HG02884 (cell line): ENCODE results near the gene MYLK3.

Experiments
- ATAC-seq: cut with Tn5 transposase; IDR thresholded peaks from one replicate; pipeline ENCODE4 v1.9.1; 2021; ENCODE audit warnings: mild to moderate bottlenecking, moderate library complexity; ENCODE audit not compliant: unreplicated experiment

The MYLK3 gene

DNA sequence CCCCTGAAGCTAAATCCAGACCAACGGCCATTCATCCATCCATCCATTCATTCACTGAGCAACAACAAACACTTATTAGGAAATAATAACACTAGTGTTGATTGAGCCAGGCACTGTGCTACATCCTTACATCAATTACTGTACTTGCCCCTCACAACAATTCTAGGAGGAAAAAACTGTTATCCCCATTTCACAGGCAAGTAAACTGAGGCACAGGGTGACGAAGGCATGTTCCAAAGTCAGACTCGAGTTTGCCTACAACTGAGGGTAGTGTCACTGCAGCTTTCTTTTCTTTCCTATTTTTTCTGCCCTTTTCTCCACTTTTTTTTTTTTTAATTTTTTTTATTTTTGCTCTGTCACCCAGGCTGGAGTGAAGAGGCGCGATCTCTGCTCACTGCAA lies 11.2 kb upstream of the MYLK3 start:
- no peak for ATAC-seq

DNA sequence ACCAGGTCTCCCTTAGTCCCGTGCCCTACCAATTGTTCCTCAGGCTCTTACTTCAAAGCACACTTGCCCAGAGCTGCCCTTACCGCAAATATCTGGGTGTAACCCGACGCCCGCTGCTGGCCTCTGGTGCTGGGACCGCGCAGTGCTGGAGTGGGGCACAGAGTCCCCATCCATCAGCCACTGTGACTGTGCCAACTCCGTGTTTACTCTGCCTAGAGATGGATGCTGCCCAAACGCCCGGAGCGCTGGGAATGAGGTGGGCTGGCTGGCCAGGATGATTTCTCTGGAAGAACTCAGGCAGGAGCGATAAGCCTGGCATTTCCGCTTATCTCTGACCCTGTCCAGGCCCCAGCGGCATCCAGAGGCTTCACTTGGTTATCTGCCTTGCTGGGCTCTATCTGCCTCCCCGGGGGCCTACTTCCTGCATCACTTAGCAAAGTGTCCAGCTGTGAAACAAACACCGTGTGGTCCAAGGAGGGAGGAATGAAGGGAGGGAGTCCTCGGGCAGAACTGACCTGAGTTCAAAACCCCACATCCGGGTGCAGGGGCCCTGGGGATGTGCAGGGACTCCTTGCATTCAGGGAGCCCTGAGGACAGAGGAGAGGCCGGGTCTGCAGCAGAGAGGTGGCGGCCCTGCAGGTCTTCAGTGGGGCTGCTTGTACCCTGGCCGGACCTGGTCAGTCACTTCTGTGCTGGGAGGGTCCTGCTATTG lies 9.4 kb upstream of the MYLK3 start:
- ATAC-seq, result no peak

DNA sequence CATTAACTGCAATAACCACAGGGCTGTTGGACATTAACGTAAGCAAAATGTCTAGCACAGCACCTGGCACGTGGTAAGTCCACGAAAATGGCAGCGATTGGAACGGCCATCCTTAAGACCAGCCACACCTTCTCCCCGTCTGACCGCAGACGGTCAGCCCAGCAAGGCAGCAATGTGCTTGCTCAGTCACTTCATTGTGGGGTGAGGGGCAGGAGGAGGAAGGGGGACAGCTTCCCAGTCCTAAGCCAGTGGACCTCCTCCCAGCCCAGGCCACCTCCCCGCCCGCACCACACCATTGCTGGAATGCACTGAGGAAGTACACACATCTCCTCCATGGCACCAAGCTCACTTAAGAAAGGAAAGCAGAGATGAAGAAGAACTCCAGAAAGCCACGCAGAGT lies 8.6 kb upstream of the MYLK3 start:
- ATAC-seq, result no peak

DNA sequence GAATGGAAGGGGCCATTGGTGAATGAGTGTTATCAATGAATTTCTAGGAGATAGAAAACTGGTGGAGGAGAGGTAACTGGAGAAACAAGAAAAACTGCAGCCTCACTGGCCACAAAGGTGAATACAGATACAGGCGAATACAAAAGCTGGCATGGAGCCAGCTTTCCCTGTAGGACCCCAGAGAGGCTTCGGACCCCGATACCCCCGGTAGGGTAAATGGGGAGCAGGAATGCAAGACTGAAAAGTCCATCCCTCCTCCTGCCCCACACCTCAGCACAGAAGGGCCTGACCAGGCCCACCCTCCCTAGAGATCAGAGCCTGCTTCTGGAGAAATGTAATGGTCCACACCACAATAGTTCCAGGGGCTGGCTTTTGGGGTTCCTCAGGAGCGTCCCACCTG lies 4.9 kb upstream of the MYLK3 start:
- no peak for ATAC-seq

DNA sequence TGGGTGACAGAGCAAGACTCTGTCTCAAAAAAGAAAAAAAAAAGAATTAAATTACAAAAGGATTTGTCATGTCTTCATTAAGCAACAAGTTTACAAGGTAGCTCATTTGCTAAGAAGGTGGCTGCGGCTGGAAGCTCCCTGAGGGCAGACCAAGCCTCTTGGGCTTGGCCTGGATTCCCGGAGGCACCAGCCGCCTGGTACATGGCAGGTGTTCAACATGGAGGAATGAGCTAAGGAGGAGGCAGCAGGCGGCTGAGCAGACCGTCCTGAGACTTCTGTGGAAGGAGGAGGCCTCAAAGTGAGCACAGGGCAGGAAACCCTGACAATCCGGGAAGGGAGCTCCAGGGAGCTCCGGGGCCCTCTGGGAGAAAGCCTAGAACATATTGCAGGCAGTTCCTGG lies 3.2 kb upstream of the MYLK3 start:
- no peak for ATAC-seq

DNA sequence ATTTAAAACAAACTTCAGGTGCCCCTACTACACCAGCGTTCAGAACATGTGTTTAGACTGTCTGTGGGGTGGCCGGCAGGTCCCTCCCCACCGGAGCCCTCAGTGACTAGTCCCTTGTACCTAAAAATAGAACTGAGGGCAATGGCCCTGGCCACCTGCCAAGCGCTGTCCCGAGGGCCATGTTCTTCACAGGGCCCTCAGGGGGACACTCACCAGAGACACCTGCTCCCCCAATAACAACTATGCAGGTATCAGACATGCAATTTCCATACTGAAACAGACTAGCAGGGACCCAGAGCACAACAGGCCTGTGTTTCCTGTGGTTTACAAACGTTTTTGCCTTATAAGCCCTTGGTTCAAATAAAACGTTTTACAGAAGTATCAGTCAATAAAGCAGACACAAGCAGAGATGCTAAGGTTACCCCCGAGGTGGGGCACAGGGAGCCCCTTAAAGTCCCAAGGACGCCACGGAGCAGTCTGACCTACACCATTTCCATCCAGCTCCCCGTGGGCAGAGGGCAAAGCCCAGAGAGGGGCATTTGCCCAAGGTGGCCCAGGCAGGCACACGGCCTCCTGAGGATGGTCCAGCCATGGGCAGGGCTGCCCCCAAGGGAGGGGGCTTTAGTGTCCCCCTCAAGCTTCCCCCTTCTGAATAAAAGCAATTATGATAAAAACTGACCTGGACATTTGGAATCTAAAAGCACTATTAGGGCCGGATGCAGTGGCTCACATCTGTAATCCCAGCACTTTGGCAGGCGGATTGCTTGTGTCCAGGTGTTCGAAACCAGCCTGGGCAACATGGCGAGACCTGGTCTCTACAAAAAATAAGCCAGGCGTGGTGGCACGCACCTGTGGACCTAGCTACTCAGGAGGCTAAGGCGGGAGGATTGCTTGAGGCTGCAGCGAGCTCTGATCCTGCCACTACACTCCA lies 896 bp upstream of the MYLK3 start:
- ATAC-seq, result no peak

DNA sequence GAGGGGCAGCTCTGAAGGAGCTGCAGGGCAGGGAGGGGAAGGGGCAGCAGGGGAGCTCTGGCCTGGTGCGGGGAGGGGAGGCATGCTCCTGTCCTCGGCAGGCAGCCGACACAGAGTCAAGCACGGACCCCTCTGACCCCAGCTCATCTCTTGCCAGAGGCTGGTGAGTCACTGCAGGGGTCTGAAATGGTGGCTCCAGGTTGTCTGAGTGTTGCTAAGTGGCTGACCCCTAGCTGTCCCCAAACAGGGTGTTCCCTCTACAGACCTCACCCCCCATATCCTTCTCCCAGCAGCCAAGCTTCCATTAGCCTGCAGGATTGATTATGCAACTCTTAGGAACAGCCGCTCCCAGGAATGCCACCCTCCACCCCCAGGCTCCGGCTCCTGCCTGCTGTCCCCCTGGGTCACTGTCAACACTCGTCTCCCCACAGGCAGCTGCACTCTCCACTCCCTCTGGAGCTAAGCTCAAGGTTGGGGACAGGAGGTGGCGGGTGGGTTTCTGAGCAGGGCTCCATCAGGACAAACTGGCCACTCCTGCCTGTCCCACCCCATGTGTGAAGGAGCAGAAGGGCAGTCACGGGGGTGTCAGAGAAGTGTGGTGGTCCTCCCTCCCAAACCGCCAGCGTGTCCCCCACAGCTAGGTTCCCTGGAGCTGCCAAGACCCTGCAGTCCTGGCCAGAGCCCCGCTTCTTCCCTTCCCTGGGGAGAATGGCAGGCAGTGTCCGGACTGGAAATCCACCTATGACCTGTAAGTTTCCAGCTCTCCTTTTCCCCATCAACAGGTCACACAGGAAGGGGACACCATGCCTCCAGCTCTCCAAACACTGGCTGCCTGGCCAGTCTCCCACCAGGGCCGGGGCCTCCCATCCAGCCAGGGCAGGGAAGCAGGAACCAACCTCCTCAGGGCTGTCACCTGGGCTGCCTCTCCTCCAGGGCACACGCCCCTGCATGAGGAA lies 1.0 kb downstream of the MYLK3 start:
- no peak for ATAC-seq

DNA sequence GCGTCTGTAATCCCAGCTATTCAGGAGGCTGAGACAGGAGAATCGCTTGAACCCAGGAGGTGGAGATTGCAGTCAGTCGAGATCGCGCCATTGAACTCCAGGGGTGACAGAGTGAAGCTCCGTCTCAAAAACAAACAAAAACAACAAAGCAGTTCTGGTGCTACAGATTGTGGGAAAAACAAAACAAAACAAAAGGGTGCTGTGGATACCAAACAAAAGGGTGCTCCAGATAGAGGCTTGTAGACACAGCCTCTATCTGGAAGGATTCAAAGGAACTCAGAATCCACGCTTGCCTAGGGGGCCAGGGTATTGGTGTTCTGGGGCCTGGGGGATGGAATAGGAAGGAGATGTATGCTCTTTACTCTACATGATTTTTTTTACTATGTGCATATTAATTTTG lies 2.5 kb downstream of the MYLK3 start:
- no peak for ATAC-seq

DNA sequence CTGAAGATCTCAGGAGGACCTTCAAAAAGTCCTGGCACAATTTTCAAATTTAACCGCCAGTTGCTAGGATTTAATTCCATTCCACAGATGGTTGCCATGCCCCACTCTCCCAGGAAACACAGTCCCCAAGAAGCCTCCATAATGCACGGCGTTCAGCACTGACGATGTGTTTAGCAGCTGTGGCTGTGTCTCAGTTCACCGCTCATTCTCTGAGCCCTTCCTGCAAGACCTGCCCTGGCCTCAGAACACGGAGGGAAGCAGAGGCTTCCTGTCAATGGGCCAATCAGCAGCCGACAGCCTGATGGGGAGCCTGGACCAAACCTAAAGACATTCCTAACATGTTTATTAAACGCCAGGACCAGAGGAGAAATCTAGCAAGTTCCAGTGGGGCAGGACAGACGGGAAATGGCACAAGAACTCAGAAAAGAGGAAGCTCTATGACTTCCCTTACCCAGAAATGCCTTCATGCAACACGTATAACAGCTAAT lies 4.9 kb downstream of the MYLK3 start:
- ATAC-seq, result no peak

DNA sequence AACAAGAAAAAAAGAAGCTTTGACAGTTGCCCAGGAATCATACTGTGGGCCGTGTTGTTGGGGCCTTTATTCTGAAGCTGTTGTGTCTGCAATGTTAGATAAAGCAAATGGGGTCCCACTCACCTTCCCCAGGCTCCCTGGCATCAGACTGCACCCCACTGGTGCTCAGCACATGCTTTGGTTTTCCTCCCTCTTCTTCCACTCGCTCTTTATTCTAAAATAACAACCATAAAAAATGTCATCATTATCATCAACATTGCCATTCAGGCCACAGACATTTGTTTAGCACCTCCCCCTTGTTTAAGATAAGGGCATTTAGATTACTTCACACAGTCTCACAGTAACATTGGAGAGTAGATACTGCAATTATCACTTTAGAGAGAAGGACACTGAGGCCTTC lies 8.2 kb downstream of the MYLK3 start:
- ATAC-seq, result no peak

DNA sequence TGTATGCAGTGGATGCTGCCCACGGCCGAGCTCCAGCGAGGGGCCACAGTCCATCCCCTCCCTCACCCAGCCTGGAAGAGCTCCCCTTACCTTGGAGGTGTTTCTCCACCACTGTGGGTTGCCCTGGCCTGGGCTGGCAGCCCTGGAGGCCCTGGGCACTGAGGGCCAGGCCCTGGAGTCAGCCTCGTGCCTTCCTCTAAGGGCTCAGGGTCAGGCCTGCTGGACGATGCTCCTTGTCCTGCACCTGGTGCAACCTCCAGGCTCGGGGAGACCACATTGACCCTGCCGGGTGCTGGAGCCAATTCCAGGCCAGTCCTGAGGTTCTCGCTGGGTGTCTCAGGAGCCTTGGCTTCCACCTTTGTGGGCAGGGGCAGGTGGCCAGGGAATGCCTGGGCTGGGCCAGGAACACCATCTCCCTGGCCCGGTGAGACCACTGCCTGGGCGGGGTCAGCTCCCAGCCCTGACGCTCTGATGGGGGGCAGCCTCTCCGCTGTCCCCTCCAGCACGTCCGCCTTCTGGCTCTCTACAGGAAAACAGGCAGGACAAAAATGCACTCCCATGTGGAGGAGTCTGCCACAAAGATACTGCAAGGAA lies 10.4 kb downstream of the MYLK3 start:
- no peak for ATAC-seq

DNA sequence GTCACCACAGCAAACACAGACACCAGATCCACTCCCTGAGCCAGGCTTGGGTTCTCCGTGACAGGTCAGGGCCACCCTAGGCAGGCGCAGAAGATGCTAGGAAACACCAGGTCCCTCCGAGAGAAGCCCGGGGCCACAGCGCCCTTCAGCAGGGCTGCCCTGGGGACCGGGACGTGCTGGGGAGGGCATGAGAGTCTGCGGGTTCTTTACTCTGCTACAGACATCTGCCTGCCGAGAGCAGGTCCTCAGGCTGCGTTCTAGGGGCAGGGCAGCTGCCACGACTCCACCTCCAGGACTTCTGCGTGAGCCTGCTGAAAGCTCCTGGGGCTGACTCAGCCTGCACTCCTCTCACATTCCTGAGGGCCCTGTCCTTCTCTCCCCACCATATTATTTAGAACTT lies 11.4 kb downstream of the MYLK3 start:
- ATAC-seq, result no peak

DNA sequence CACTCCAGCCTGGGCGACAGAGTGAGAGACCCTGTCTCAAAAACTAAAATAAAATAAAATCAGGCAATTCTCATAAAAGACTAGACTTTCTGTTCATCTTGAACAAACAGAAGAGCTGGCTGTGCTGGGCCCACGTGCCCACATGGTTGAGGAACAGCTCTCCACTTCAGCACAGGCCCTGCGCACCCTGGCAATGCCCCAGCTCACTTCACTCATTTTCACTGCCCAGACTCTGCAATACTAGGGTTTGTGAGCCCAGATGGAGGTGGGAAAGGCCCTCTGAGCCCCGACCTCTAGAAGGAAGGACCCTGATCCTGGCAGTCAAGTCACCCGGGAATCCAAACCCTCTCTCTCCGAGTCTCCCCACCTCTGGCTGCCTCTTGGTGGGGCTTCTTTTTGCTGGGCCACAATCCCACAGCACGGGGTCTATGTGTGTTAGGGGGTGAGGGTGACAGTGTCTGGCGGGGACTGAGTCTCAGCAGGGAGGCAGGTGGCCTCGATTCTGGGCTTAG lies 14.8 kb downstream of the MYLK3 start:
- no peak for ATAC-seq

DNA sequence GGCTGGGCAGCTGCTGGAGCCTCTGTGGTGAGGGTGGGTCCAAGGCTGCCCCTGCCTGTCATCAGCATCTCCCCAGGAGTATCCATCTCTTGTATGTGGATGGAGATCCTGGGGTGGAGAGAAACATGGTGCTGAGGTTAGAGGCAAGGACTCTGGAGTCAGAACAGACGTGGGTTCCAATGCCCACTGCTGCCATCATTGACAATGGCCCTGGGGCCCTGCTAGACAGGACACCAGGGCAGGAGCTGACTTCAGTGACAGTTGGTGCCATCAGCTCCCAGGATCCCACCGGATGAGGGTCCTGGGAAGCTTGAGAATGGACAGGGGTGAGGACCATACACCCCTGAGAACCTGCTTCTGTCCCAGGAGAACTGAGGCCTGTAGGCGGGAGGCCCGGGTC lies 15.6 kb downstream of the MYLK3 start:
- ATAC-seq, result no peak

DNA sequence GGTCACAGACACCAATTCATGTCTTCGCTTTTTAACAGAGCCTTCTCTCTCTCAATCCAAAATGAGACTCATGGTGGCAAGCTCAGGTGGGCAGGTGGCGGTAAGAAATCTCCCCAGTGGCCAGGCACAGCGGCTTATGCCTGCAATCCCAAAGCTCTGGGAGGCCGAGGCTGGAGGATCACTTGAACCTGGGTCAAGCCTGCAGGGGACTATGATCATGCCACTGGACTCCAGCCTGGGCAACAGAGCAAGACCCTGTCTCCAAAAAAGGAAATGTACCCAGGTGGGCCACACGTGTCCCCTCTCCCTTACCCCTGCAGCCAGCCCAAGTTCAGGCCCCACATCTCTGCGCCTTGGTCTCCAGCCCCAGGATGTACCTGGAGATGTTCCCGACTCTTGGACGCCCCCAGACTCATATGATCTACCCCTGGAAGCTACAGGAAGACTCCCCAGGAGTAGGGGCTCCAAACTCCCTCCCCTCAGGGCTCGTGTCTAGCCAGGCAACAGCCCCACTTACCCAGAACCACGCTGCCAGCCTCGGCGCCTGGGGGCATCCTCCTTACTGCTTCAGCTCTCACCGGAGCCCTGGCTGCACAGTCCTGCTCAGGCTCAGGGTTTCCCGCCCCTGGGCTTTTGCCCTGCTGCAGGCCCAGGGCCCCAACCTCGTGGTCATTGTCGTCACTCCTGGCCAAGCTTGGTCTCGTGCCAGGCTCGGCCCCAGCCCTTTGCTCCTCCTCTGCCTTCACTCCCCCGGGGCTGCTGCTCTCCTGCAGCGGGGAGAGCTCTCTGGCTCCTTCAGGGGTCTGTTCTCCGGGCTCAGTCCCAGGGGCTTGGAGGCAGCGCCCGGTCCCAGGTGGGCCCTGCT lies 16.2 kb downstream of the MYLK3 start:
- no peak for ATAC-seq

DNA sequence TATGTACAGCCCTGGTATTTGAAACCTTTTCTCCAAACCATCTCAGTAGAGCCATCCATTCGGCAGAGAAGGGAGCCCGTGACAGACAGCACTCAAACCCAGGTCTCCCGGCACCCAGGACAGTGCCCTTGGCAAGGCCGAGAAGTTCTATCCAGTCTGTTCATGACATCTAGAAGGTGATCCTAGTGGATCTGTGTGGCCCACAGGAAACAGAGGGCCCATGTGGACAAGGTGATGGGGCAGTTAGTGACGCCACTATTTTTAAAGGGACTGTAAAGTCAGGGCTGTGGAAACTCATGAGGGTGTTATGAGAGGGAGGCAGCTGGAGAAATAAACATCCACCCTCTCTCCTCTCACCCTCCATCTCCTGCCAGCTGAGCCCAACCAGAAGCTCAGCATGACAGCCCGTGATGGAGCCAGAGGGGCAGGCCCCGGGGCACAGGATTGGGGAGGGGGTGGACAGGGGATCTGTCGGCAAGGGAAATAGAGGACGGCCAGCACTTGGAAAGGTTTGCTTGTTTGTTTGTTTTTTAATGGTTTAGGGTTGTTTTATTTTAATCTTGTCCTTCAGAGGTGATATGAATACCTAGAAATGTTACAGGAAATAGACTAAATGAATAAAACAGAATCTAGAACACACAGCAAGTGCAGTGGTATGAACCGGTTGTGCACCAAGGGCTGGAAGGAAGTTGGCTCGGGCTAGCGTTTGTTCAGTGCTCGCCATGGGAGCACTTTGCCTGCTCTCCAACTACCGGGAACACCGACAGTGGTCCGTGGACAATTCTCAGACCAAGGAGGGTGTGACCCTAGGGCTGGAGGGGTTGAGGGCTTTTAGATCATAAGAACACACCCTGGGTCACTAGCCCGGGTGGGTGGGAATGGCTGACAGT lies 17.1 kb downstream of the MYLK3 start:
- no peak for ATAC-seq

DNA sequence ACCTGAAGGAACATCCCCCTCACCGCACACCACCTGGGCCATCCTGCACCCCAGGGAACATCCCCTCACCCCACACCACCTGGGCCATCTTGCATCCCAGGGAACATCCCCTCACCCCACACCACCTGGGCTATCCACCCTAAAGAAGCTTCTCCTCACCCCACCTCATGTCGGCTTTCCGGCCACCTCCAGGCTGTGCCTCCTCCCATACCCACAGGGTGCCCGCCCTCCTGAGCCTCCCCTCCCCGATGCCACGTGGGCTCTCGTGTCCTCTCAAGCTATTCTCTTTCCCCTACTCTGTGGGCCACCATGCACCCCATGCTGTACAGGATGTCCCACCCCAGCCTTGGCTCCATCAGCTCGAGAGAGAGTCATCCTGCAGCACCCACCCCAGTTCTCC lies 18.0 kb downstream of the MYLK3 start:
- no peak for ATAC-seq

DNA sequence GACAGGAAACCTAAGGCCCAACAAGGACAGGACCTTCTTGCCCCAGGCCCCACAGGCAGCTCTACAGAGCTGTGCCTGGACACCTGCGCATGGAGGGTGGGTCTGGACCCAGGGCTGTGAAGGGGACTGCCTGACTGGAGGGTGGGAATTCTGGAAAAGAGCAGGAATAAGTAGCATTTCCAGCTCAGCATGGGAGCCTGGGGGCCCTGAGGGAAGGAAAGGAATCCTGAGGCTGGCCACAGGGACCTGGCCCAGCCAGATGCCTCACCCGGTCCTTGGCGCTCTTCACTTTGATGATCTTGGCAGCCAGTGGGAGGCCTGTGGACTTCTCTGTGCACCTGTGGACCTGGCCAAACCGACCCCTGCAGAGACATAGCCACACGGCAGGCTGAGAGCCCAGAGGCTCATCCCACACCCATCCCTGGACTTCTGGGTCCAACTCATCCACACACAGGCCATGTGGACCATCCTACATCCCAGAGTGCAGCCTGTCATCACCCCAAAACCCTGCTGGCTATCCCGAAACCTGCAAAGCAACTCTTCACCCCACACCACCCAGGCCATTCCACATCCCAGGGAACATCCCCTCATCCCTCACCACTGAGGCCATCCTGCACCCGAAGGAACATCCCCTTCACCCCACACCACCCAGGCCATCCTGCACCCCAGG lies 18.7 kb downstream of the MYLK3 start:
- no peak for ATAC-seq
